Spleen (tissue), 11 donors: ENCODE data around the gene POLR2A. TPM values are rescaled to one million over a fixed set of nuclear protein-coding genes. Genes with fewer than 3 reads are reported as not detected.

Source experiments
- DNase-seq: peaks from one replicate; pipeline ENCODE4 v3.0.0-alpha.2; 2020
- H3K27ac ChIP-seq, 8 donors: fragments of 200-600 bp; sonication (generic) in 7 of 8; 1 replicate in 4 of 8; 2 replicates in 4 of 8; pipeline versions ENCODE4 v1.5.0 to v1.8.0; 2016 to 2021; ENCODE audit warnings: inconsistent platforms in 4 of 8, mild to moderate bottlenecking in 4 of 8, moderate library complexity in 1 of 8
- H3K27me3 ChIP-seq, 7 donors: fragments of 200-600 bp; sonication (generic) in 6 of 7; replicated peaks in 1 of 7; 1 replicate in 4 of 7; 2 replicates in 3 of 7; pipeline versions ENCODE4 v1.5.0 to v1.8.0; 2016 to 2021; ENCODE audit warnings: inconsistent platforms in 3 of 7, mild to moderate bottlenecking in 1 of 7
- H3K36me3 ChIP-seq, 6 donors: fragments of 200-600 bp; sonication (generic) in 5 of 6; 1 replicate in 4 of 6; 2 replicates in 2 of 6; pipeline versions ENCODE4 v1.5.0 to v1.8.0; 2016 to 2021; ENCODE audit warnings: inconsistent platforms in 2 of 6
- H3K4me1 ChIP-seq, 6 donors: fragments of 200-600 bp; sonication (generic) in 5 of 6; 1 replicate in 3 of 6; 2 replicates in 3 of 6; pipeline versions ENCODE4 v1.5.0 to v1.8.0; 2016 to 2021; ENCODE audit warnings: inconsistent platforms in 3 of 6
- H3K4me3 ChIP-seq, 8 donors: fragments of 200-600 bp; sonication (generic) in 7 of 8; 1 replicate in 4 of 8; 2 replicates in 4 of 8; pipeline versions ENCODE4 v1.5.0 to v1.8.0; 2016 to 2021; ENCODE audit warnings: inconsistent platforms in 4 of 8, mild to moderate bottlenecking in 4 of 8, moderate library complexity in 2 of 8
- H3K9me3 ChIP-seq, 8 donors: fragments of 200-600 bp; sonication (generic) in 7 of 8; 1 replicate in 4 of 8; 2 replicates in 4 of 8; pipeline versions ENCODE4 v1.5.0 to v1.8.0; 2016 to 2021; ENCODE audit warnings: inconsistent platforms in 4 of 8
- POLR2A ChIP-seq, 3 donors: fragments of 450-650 bp; IDR thresholded peaks; one replicate each; pipeline ENCODE4 v1.5.1; 2017; ENCODE audit warnings: antibody characterized with exemption in 3 of 3, mild to moderate bottlenecking in 1 of 3
- POLR2AphosphoS5 ChIP-seq, 3 donors: sonication (generic); formaldehyde crosslinking; IDR thresholded peaks; one replicate each; pipeline ENCODE4 v1.5.1; 2017; ENCODE audit warnings: antibody characterized with exemption in 3 of 3
- WGBS, 5 donors: extraction: QIAGEN DNeasy Blood & Tissue Kit in 3 of 5; methylation state at CpG; one replicate each; pipeline versions ENCODE4 v1.1.5 to v1.1.7; 2013 to 2018; 5-methylcytosine and 5-hydroxymethylcytosine counted together
- intact Hi-C: fragments of 100-400 bp; cut with DNase I; formaldehyde crosslinking; loops from one replicate; pipeline ENCODE4 v1.15.0; 2023; ENCODE audit warnings: low total_unique reads
- polyA plus RNA-seq, 3 donors: library from polyadenylated mRNA; stranded (reverse); fragments of 200-250 nt; gene quantifications; one replicate each; pipeline ENCODE4 v1.2.1, GENCODE V29; 2013
- total RNA-seq, 7 donors: library from RNA; depleted of rRNA in 3 of 7; stranded (reverse); fragments of >200 nt in 3 of 7; fragmentation: NEBNext Ultra II Directional in 4 of 7; extraction: Animal tissue kit (Norgen Biotek cat#: 25700) in 4 of 7; gene quantifications; one replicate each; pipeline versions ENCODE4 v1.1.0 to v1.2.1, GENCODE V29; 2016 to 2021
- TF ChIP-seq, protein P1 (sequence below), 11 experiments: fragments of 200-600 bp in 7 of 11; fragments of 450-650 bp in 4 of 11; sonication (generic) in 4 of 11; IDR thresholded peaks in 8 of 11; conservative IDR thresholded peaks in 3 of 11; 1 replicate in 7 of 11; 2 replicates in 4 of 11; pipeline versions ENCODE4 v1.4.0 to v1.8.0; 2016 to 2021; ENCODE audit warnings: antibody characterized with exemption in 11 of 11, inconsistent platforms in 4 of 11, mild to moderate bottlenecking in 1 of 11
- donor health status: healthy with polysubstance abuse.
- donor health status: DM: no; HTN: no; CAD: no; lungs with moderate emphysema.
- donor health status: DM: no; HTN: no; CAD: no.
- donor health status: Bipolar disorder and iron deficiency.
- donor health status: healthy.
- donor health status: DM: no; HTN: no; CAD: no.
- donor health status: DM: yes; HTN: yes; CAD: no.

Gene POLR2A
- total and polyA plus RNA-seq, 10 donors, result 8.2 to 196 (median 141) TPM

DNA sequence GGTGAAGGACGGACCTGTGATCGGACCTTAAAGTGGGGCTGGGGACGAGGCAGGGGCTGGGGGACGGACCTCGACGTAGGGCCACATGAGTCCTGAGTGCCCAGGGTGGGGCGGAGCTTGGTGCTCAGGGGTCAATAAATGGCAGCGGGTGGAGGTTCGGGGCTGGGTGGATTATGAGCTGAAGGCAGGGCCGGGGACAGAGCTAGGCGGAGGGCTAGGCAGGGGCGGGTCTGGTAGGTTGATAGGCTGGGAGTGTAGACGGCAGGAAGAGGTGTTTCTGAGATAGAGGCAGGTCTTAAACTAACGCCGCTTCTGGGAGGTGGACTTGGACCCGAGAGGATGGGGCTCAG, 38.6 kb upstream of the POLR2A start:
- peaks cover 7 to 38% (median 25%) of the 10 kb centered on the region in 6 donors for H3K4me1 ChIP-seq
- intact Hi-C loops, result no loop called here
- peak overlapping the region in 7 of 8 donors; percentile 18 to 67 (median 38) for H3K4me3 ChIP-seq
- no peak for DNase-seq
- no peaks in the 10 kb centered on the region for H3K36me3 ChIP-seq
- no peaks in the 10 kb centered on the region for H3K9me3 ChIP-seq
- TF ChIP-seq, protein P1, sequence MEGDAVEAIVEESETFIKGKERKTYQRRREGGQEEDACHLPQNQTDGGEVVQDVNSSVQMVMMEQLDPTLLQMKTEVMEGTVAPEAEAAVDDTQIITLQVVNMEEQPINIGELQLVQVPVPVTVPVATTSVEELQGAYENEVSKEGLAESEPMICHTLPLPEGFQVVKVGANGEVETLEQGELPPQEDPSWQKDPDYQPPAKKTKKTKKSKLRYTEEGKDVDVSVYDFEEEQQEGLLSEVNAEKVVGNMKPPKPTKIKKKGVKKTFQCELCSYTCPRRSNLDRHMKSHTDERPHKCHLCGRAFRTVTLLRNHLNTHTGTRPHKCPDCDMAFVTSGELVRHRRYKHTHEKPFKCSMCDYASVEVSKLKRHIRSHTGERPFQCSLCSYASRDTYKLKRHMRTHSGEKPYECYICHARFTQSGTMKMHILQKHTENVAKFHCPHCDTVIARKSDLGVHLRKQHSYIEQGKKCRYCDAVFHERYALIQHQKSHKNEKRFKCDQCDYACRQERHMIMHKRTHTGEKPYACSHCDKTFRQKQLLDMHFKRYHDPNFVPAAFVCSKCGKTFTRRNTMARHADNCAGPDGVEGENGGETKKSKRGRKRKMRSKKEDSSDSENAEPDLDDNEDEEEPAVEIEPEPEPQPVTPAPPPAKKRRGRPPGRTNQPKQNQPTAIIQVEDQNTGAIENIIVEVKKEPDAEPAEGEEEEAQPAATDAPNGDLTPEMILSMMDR (IDR thresholded peaks at IDR 0.05 in 8 of 11, conservative IDR thresholded peaks at IDR 0.05 in 3 of 11), result no peak
- WGBS, 5 donors, result 1 to 7% (median 4%) methylated on average over 16 of the region's 16 CpGs
- H3K27me3 ChIP-seq, result peaks cover 0 to 66% (median 28%) of the 10 kb centered on the region in 7 donors
- peak overlapping the region in 4 of 8 donors; percentile 23 to 58 (median 44) for H3K27ac ChIP-seq

DNA sequence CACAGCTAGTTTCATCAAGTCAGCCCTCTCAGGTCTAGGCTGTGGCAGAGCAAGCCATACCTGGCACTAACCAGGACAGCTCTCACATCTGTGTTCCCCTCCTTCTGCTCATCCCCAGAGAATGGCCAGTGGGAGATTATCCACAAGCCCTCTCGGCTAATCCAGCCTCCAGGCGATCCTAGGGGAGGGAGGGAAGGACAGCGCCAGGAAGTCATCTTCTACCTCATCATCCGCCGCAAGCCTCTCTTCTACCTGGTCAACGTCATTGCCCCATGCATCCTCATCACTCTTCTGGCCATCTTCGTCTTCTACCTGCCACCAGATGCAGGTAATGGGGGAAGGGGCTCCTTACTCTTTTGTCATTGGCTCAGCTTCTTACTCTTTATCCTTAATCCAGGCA, 35.7 kb upstream of the POLR2A start:
- 86 to 97% (median 94%) methylated on average over 7 of the region's 7 CpGs for WGBS, 5 donors
- no peaks in the 10 kb centered on the region for H3K9me3 ChIP-seq
- H3K4me1 ChIP-seq, result peaks cover 4 to 30% (median 20%) of the 10 kb centered on the region in 6 donors
- DNase-seq, result no peak
- intact Hi-C loops, result no loop called here
- no peak overlapping the region for H3K27ac ChIP-seq
- H3K27me3 ChIP-seq, result peaks cover 0 to 49% (median 24%) of the 10 kb centered on the region in 7 donors
- no peak overlapping the region for H3K4me3 ChIP-seq
- no peak for TF ChIP-seq POLR2A (IDR thresholded peaks at IDR 0.05)
- no peak for TF ChIP-seq POLR2AphosphoS5 (IDR thresholded peaks at IDR 0.05)
- TF ChIP-seq, protein P1 (IDR thresholded peaks at IDR 0.05 in 8 of 11, conservative IDR thresholded peaks at IDR 0.05 in 3 of 11), result no peak
- H3K36me3 ChIP-seq, result no peaks in the 10 kb centered on the region

DNA sequence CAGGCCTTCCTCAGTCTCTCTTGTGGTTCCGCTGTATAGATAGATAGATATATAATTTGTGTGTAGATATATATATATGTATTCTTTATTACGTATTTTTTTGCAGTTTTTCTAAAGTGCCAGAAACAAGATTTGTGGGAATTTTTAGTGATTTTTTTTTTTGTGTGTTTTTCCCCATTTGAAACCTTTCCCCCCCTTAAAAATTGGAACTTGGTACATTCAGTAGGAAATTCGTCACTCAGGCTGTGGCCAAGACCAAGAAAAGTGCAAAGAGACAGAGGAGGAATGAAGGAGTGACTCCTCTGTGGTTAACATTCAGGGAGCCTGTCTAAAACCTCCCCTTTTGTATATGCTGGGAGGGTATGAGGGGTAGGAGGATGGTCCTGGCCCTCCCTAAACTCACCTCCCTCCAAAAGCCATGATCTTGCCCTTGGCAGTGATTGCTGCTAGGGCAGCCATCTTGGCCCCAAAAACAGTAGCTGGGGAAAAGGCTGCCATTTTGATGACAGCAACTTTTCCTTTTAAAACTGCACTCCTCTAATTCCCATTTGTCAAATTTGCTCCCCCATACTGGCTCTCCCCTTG, 24.1 kb upstream of the POLR2A start:
- intact Hi-C loops, result no loop called here
- peaks cover 0 to 17% (median 13%) of the 10 kb centered on the region in 6 donors for H3K4me1 ChIP-seq
- WGBS, 5 donors, result 73 to 83% (median 77%) methylated on average over 3 of the region's 3 CpGs
- TF ChIP-seq, protein P1 (IDR thresholded peaks at IDR 0.05 in 8 of 11, conservative IDR thresholded peaks at IDR 0.05 in 3 of 11), result no peak
- TF ChIP-seq POLR2AphosphoS5 (IDR thresholded peaks at IDR 0.05) (no peak), POLR2A (IDR thresholded peaks at IDR 0.05) (no peak)
- H3K27me3 ChIP-seq, result no peaks in the 10 kb centered on the region
- no peak overlapping the region for H3K4me3 ChIP-seq
- no peak for DNase-seq
- peaks cover 0 to 48% (median 27%) of the 10 kb centered on the region in 6 donors for H3K36me3 ChIP-seq
- H3K9me3 ChIP-seq, result no peaks in the 10 kb centered on the region
- no peak overlapping the region for H3K27ac ChIP-seq

DNA sequence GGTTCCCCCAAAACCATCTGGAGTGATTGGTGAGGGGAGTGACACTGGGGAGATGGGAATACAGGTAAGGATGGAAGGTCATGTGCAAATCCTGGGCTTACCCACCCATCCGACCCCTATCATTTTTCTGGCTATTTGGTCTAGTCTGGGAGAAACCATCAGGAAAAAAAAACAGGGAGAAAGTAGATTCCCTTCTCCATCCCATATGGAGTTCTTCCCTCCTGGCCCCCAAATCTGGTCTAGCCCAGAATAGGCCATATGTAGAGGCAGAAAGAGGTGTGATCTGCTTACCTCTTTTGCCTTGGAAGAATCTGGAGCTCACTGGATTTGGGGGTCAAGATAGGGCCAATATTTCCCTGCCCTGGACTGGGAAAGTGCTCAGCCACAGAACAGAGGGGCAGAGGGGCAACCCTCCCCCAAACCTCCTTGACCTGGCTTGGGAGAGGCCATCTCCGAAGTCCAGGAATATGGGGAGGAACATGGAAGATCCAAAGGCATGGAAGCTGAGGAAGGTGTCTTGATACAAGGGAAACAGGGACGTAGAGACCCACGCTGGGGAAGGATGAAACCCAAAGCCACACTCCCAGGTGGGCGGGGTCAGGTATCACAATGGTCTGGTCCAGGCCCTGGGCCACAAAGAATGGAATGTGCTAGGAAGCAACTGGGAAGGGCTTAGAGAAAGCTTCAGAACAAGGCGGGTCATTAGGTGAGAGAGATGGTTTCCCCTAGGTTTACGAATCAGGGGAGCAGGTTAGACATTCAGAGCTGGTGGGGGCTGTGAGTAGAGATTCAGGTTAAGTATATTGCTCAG, 23.1 kb upstream of the POLR2A start:
- Histone ChIP-seq H3K27ac (no peak overlapping the region), H3K4me3 (no peak overlapping the region), H3K4me1 (peaks cover 0 to 21% (median 14%) of the 10 kb centered on the region in 6 donors), H3K27me3 (no peaks in the 10 kb centered on the region), H3K36me3 (peaks cover 0 to 58% (median 37%) of the 10 kb centered on the region in 6 donors), H3K9me3 (no peaks in the 10 kb centered on the region)
- WGBS, 5 donors, result 92 to 100% (median 95%) methylated on average over 7 of the region's 7 CpGs
- TF ChIP-seq POLR2AphosphoS5 (IDR thresholded peaks at IDR 0.05) (peak in 1 of 3 donors; percentile 11), POLR2A (IDR thresholded peaks at IDR 0.05) (no peak)
- no peak for DNase-seq
- intact Hi-C loops, result no loop called here
